Stimulated activated CD8-positive, alpha-beta memory T cell treated with anti-CD3 and anti-CD28 coated beads, Interleukin-2, amount 100 ng/mL, for 48 hours (primary cell): Measurements from ENCODE around the gene LPAR6.

Experiments used
- DNase-seq, 2 donors: peaks; one replicate each; pipeline ENCODE4 v3.0.0-alpha.2; 2020; ENCODE audit warnings: low read depth in 2 of 2

The LPAR6 gene

GRCh38 chr13:48377857-48378256, 35.1 kb downstream of the LPAR6 start:
- no peak for DNase-seq

GRCh38 chr13:48370815-48371214, 42.1 kb downstream of the LPAR6 start:
- DNase-seq = no peak

DNA sequence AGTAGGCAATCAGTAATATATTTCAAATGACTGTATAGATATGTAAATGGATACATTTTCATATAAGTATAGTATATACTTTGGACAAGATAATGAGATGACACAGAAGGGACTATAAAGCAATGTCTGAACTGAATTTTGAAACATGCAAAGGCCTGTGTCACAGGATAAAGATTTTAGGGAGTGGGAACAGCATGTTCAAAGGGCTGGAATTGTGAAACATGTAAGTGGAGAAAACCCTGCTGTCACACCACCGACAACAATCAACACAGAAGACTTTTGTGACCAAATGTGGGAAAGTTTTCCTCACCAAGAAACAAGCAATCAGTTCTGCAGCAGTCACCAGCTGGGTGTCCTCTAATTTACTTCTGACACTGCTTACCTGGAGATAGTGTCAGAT, 42.9 kb downstream of the LPAR6 start:
- DNase-seq = no peak
